Kidney glomerular epithelial cell (primary cell): ENCODE data around the gene UPB1.
"Not testable (repeated sequence)": the region's sequence is repeated elsewhere in the genome, so short reads cannot be mapped to it uniquely, and the experiment has no call there.

ENCODE experiments used
- DNase-seq: peaks from one replicate; lab custom pipeline; 2025; lab: John Stamatoyannopoulos, UW

UPB1 gene

DNA sequence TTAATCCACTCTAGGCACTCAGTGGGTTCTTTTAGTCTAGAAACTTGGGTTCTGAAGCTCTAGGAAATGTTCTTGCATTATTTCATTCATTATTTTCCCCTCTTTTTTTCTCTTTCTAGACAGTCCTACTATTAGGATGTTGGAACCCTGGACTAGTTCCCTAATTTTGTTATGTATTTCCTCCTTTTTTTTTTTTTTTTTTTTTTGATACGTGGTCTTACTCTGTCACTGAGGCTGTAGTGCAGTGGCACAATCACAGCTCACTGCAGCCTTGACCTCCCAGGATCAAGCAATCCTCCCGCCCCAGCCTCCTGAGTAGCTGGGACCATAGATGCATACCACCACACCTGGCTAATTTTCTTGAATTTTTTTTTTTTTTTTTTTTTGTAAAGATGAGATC is 9.4 kb downstream of the UPB1 start:
- no peak for DNase-seq

DNA sequence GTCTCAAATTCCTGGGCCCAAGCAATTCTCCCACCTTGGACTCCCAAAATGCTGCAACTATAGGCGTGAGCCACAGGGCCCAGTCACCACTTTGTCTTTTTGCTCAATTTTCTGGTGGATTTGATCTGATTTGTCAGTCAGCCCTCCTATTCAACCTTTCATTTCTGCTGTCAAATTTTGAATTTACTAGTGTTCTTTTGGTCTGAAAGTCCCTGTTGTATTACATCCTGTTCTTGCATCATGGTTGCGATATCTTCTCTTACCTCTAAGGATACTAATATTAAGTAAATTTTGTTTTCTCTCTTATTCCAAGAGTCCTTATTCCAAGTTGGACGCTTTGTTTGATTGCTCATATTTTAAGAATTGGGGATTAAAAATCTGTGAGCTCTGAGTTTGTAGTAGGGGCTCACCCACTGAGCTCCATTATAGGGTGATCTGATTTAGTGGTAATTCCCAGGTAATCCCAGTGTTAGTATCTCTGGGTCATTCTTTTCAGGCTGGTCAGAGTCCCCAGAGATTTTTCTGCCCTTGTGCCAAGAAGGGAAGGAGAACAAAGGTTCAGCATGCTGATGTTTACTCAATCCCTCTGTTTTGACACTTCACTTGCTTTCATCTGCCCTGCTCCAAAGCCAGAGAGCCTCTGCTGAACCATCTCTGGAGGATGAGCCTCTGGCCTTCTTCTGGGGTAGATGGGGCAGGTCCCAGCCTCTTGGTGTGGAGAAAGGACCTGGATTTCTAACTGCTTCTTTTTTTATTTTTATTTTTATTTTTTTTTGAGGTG is 10.0 kb downstream of the UPB1 start:
- DNase-seq = no peak

DNA sequence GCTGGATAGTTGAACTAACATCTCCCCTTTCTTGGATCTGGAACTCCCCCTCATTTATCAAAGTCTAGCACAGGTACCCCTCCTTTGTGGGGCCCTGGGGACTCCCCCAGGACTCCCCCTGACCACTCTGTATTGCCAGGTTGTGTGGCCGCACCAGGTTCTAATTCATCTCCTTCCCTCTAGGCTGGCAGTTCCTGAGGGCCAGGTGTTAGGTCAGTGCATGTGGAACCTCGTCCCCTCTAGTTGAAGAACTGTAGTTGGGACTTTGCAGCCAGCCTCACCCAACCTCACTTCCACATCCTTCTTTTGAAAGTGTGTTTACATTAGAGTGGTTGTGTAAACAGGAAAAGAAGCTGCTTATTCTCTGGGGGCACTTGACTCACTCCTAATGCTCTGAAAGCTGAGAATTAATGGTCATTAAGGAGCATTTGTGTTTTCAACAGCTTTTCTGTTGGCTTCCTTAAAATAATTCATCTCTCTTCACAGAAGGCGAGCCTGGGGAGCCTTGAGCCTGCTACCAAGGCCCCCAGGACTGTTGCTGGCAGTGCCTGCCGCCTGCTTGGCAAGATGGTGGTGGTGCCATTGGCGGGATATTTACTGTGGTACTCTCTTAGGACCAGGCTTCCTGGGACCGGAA is 11.8 kb downstream of the UPB1 start:
- DNase-seq = no peak

DNA sequence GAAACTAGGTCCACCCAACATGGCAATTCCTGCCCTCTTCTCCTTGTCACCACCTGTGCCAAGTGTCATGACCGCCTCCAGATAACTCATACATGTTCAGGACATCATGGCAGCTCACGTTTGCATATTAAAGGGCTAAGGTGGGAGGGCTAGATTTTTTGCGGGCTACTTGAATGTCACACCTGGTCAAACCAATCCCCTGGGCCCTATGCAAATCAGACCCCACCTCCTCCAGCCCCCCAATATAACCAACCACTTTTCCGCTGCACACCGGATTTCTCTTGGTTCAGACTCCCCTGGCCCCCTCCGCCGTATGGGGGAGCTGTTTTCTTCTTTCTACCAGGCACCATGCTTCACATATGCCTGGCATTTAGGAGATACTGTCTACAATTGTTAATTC is 12.6 kb downstream of the UPB1 start:
- no peak for DNase-seq

DNA sequence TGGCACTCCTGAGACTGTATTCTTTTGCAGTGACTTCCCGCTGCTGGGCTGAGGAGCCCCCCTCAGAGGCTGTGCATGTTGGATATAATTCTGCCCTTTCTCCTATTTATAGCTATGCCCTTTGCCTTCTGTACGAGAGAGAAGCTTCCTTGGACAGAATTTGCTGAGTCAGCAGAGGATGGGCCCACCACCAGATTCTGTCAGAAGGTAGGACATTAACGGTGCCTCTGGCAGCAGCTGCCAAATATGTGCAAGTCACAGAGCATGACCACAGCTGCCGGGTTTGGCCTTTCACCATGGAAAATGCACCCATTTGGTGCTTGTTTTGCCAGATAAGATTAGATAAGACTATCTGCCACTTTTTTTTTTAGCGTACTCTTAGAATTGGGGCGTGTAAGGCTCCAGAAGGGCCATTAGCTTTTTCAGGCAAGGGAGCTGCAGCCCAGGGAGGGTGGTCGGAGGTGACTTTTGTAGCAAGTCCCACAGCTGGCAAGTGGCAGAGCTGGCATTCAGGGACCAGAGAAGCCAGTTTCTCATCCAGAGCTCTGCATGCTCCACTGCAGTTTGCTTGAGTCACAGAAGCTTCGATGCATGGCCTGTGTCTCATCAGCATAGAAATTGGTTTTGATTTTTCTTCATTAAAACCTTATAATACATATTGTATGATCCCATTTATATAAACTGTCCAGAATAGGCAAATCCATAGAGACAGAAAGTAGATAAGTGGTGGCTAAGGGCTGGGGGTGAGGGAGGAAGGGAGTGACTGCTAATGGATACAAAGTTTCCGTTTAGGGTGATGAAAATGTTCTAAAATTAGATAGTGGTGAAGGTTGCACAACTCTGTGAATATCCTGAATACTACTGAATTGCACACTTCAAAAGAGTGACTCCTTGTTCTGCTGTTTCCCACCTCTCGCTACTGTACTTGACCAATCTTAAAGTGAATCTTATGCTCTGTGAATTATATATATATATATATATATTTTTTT is 15.8 kb downstream of the UPB1 start:
- peak; percentile 29 for DNase-seq

DNA sequence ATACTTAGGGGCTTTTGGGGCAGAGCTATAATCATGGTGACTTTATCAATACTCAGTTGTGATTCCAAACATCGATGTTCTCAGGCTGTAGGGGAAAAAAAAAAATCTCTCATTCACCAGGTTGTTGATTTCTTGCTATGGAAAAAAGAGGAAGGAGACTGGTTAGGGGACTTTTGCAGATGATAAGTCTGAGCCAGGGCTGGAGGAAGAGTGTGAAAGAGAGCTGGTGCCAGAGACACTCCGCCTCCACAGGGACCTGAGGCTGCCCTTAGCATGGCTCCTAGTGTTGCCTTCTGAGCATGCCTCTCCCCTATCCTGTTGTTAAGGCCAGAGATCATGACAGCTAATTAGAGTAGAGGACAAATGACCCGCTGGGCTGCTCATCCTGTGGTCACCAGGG is 16.9 kb downstream of the UPB1 start:
- no peak for DNase-seq

DNA sequence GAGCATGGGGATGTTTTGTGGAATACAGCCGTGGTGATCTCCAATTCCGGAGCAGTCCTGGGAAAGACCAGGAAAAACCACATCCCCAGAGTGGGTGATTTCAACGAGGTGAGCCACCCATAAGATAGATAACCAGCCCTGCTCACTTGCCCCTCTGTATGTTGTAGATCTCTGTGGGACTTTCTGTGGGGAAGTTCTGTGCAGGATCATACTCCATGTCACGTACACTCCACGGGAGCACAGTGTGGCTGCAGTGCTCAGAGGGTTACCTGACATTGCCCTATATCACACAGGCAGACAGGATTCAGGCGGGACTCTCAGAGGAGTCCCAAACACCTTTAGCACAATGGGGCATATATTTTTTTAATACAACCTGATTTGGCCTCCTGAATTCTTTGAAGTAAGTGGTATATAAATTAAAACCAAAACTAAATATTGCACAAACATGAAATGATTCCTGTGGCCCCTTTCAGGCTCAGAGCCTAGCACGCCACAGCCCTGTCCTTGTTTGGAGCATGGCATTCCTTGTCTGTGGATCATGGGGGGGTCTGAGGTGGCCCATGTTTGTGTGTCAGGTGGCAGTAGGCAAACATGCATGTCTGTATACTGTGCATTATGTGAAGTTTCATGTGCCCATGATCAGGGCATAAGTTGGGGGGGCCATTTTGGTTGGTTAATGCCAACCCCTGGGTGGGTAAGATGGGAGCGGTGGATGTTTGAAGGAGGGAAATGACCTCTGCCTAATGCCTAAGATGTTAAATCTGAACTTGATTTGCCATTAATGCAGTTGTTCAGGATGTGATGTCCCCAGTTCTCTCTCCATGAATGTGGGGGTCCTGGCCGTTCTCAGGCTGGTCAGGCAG is 18.5 kb downstream of the UPB1 start:
- DNase-seq = no peak

DNA sequence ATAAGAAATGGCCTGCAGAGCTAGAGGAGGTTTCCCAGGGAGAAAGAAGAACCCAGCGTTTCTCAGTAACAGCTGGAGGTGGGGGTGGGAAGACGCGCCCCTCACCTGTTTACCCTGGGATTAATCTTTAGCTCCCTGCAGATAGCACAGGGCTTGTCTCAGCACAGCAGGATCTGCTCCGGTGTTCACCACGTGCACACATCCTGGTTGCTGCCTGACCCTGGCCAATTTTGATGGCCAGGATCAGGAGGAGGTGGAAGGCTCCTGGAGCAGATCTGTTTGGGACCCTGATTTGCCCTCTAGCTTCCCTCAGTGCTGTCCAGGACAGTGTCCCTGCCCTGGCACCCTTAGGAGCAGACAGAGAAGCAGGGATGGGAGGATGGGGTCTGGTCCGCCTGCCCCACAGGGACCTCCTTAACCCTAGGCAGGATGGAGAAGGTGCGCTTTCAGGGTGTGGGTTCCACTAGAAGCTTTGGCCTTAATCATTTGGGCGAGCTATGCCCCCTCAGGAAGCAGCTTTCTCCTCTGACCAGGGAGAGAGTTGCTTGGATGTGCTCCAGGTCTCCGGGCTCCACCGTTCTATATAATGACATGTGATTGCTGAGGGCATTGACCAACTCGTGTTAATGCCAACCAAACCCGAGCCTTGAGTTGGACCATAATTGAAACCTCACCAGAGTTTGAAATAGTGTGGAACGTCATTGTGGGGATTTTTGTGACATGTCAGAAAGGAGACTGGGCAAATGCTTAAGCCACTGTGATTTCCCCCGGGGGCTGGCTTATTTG is 19.3 kb downstream of the UPB1 start:
- no peak for DNase-seq

DNA sequence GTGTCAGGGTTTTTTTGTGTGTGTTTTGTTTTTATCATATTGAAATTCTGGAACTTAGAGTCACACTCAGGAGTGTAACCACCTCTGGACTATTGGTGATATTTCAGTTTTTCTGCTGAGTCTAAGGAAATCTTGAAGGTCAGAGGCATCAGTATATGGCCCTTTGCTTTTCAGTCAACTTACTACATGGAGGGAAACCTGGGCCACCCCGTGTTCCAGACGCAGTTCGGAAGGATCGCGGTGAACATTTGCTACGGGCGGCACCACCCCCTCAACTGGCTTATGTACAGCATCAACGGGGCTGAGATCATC is 19.9 kb downstream of the UPB1 start:
- no peak for DNase-seq

DNA sequence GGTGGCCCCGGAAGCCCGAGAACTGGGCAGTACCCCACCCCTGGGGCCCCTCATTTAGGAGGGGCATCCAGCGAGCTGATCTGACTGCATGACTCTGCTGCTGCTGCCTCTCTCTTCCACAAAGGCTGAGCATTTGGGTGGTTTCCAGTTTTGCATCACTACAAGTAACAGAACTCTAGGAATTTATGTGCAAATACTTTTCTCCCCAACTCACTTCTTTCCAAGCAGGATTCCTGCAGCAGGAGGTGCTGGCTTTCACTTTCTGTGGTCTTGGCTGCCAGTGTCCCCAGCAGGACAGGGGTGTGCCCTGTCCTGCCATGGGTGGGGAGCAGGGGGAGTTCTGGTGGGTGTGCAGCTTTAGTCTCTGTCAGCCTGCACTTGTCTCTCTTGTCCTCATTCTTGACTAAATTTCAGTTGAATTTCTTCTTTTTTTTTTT is 21.2 kb downstream of the UPB1 start:
- peak; percentile 86 for DNase-seq

DNA sequence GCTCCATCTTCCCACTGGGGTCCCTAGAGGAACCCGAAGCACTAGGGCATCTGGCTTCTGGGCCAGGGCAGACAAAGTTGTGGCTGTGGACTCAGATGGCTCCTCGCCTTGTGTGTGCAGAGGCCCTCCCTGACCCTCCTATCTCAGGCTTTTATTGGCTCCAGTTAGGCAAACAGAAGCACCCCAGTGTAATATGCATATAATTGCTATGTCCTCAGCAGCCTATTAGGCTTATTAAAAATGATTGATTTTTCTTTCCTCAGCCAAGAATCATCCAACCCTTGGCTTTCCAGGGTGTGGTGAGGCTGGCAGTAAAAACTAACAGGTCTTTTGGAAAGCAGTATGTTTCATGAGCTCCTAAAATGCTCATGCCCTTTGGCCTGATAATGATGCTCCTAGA is 22.3 kb downstream of the UPB1 start:
- DNase-seq = no peak

DNA sequence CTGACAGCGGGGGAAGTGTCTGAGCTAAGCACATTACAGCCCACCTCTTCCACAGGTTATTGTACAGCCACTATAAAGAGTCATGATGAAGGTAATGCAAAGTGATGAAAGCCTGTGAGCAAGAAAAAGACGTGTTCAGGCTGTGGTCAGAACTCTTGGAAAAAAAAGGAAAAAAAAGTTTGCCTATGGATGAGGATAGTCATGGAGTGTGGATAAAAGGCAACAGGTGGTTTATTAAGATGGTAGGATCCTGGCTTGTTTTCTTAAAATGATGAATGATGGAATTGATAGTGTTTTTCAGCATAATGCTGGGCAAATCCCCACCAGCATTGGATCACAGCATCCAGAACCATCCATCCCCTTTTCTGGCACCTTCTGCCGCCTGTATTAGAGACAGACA is 23.1 kb downstream of the UPB1 start:
- no peak for DNase-seq

DNA sequence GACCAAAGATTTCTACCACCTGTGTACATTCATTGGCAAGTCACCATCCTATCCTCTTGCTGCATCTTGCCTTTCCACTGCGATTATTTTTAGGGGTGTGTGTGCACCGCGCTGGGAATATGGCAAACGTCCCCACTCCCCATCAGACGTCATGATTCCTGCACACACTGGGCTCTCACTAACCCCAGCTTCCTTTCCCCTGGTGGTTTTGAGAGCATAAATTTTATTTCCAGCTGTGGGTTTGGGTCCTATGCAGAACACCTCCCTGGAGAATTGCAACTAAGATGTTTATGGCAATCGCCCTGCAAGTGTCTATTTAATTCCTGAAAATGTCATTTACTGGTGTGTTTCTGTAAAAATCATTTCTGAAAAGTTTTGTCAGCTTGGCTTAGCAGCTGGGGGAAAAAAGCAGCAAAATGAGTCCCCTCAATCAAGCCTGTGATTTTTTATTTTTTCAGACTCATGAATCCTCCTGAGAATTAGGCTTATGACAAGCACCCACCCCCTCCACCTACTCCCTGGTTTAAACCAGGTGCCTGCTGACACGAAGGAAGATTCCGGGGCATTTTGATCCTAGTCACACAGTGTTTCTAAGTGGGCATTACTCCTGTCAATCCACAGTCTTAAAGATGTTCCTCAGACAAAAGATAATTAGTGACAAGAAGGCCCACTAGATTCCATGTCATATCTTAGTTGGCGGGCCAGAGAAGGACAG is 23.8 kb downstream of the UPB1 start:
- no peak for DNase-seq

DNA sequence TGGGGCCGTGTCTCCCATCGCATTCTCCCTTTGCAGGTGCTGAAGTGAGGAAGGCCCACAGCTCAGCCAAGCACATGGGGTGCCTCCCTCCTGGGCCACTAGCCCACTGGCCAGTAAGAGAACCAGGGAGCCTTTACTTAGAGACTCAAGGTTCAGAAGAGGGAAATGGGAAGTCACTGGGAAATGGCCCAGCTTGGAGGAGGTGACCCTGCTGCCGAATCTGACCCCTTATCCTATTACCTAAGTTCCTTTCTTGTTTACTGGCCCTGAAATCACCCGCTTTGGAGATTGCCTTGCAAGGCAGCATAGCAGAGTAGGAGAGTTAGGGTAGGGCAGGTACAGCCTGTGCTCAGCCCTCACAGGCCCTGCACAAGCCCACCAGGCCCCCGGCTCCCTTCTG is 24.4 kb downstream of the UPB1 start:
- no peak for DNase-seq

DNA sequence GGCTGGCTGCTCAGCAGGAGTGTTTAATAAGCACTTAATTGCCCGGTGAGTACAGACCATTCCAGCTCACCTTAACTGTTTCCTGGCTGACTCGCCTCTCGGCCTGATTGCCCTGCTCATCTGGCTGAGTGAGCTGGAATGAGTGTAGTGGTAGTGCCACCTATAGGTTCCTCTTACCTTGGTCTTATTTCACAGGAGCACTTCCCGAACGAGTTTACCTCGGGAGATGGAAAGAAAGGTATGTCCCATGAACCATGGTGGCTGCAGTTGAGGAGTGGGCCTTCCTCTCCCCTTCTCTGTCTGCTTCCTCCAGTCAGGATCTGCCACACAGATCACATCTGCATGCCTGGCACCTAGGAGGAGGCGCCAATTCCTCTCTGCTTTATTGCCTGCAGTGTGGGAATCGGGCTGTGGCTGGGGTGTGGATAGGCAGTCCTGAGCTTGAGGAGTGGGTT is 26.7 kb downstream of the UPB1 start:
- DNase-seq = peak; percentile 82

DNA sequence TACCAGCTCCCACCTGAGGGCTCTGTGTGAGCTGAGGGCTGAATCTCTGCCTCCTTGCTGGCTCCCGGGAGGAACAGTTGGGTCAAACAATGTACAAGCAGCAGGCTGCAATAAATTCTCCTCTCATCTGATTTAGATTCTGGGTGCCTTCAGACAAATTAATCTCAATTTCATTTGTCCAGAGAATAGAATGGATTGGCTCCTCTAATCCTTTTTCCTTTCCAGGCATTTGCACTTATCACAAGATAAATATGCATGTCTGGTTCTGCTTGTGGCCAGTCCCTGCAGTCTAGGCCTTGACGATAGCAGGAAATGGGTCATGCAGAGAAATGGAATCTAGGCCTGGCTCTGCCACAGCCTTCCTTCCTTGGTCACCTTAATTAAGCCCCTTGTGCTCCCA is 28.7 kb downstream of the UPB1 start:
- no peak for DNase-seq

DNA sequence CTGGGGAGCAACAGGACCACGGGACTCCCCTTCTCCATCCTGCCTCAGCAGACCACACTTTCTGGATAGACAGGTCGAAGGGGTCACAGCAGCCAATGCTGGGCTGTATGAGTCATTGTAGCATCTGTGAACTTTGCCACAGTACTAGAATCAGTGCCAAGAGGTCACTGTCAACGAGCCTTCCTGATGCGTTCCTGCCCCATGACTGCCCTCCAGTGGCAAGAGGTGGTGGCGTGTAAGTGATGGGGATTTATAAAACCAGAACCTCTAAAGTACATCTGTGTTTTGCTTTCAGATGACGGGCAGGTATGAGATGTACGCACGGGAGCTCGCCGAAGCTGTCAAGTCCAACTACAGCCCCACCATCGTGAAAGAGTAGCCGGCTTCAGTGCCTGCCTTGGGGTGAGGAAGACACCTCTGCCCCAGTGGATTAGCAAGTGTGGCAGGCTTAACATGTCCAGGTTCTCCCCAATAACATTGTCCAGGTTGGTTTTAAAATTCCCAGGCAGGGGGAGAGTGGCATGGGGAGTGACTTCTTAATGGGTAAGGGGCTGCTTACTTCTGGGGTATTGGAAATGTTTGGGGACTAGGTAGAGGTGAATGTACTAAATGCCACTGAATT is 30.4 kb downstream of the UPB1 start:
- peak; percentile 25 for DNase-seq

DNA sequence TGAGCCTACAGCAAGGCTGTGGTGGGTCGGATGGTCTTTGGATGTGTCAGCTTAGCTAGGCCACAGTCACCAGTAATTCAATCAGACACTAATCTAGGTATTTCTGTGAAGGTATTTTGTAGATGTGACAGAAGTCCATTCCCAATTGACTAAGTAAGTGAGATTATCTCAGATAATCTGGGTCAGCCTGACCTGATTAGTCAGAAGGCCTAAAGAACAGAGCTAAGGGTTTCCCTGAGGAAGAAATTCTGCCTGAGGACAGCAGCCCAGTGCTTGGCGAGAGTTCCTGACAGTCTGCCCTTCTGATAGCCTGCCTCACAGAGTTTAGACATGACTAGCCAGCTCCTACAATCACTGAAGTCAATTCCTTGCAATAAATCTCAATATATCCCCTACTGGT is 31.1 kb downstream of the UPB1 start:
- no peak for DNase-seq

DNA sequence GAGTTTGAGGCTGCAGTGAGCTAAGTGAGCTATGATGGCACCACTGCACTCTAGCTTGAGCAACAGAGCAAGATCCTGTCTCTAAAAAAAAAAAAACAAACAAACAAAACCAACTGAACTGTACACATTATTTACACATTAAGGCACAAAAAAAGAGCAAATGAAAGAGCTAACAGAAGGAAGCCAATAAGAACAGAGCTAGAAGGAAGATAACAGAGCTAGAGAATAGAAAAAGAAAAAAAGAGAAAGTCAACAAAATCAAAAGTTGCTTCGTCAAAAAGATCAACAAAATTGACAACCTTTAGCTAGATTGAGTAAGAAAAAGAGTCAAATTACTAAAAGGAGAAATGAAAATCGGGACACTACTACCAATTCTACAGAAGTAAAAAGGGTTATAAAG is 34.8 kb downstream of the UPB1 start:
- DNase-seq = no peak

DNA sequence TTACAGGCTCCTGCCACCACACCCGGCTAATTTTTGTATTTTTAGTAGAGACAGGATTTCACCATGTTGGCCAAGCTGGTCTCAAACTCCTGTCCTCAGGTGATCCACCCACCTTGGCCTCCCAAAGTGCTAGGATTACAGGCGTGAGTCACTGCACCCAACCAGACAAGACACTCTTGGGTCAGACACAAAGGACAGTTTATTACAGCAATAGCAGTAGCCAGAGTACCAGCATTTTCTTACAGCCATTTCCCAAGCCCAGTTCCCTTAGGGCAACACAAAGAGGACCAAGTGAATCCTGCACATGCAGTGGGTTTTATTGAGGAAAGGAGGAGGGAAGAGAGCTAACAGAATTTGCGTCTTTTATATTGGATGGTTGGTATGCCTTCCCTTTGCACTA is 35.8 kb downstream of the UPB1 start:
- DNase-seq = not testable (repeated sequence)
